Measurements from ENCODE around the gene SAP25.

DNA sequence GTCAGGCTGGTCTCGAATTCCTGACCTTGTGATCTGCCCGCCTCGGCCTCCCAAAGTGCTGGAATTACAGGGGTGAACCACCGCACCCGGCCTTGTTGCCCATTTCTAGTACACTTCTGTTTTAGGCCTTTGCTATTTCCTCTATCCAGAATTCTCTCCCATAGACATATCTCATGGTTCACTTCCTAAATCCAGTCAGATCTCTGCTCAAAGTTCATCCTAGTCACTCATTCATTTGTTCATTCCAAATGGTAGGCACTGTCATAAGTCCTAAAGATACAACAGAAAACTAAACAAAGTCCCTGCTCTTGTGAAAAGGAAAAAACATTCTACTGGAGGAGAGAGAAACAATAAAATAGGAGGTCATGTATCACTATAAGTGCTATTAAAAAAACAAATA is 36.3 kb upstream of the SAP25 start:
- TF ChIP-seq, protein P1, sequence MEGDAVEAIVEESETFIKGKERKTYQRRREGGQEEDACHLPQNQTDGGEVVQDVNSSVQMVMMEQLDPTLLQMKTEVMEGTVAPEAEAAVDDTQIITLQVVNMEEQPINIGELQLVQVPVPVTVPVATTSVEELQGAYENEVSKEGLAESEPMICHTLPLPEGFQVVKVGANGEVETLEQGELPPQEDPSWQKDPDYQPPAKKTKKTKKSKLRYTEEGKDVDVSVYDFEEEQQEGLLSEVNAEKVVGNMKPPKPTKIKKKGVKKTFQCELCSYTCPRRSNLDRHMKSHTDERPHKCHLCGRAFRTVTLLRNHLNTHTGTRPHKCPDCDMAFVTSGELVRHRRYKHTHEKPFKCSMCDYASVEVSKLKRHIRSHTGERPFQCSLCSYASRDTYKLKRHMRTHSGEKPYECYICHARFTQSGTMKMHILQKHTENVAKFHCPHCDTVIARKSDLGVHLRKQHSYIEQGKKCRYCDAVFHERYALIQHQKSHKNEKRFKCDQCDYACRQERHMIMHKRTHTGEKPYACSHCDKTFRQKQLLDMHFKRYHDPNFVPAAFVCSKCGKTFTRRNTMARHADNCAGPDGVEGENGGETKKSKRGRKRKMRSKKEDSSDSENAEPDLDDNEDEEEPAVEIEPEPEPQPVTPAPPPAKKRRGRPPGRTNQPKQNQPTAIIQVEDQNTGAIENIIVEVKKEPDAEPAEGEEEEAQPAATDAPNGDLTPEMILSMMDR (IDR thresholded peaks at IDR 0.05), result no peak
- no peak for TF ChIP-seq POLR2A (IDR thresholded peaks at IDR 0.05)
